Activated CD8-positive, alpha-beta memory T cell treated with anti-CD3 and anti-CD28 coated beads for 36 hours (primary cell): ENCODE results near the gene KLF15. TPM values are rescaled to one million over a fixed set of nuclear protein-coding genes. Genes with fewer than 3 reads are reported as not detected.
"Not testable (repeated sequence)": the region's sequence is repeated elsewhere in the genome, so short reads cannot be mapped to it uniquely, and the experiment has no call there.

Experiments used
- CTCF ChIA-PET: fragments of 350-600 bp; sonication (Branson Sonifier 250); formaldehyde crosslinking; loops from one replicate; lab custom pipeline; 2021; ENCODE audit warnings: antibody characterized with exemption; lab: Charles Lee
- POLR2A ChIA-PET: fragments of 350-600 bp; sonication (Branson Sonifier 250); formaldehyde crosslinking; loops from one replicate; lab custom pipeline; 2021; ENCODE audit warnings: antibody characterized with exemption; lab: Charles Lee
- total RNA-seq, 2 experiments: library from RNA; stranded (reverse); gene quantifications; one replicate each; pipeline ENCODE4 v1.2.3, GENCODE V29; 2021

KLF15 gene
- total RNA-seq, 2 experiments from 2014 or later, result 0.34 to 0.42 TPM

- ChIA-PET CTCF (no interaction called here), POLR2A (no interaction called here)
Measured at GRCh38 chr3:126337980-126338651, 19.1 kb downstream of the KLF15 start.

DNA sequence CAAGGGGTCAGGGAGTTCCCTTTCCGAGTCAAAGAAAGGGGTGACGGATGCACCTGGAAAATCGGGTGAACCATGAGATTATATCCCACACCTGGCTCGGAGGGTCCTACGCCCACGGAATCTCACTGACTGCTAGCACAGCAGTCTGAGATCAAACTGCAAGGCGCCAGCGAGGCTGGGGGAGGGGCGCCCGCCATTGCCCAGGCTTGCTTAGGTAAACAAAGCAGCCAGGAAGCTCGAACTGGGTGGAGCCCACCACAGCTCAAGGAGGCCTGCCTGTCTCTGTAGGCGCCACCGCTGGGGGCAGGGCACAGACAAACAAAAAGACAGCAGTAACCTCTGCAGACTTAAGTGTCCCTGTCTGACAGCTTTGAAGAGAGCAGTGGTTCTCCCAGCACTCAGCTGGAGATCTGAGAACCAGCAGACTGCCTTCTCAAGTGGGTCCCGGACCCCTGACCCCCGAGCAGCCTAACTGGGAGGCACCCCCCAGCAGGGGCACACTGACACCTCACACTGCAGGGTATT, 25.3 kb downstream of the KLF15 start:
- POLR2A ChIA-PET, CTCF ChIA-PET: not testable (repeated sequence)

GRCh38 chr3:126329927-126330725, 27.1 kb downstream of the KLF15 start:
- POLR2A ChIA-PET, result no interaction called here

GRCh38 chr3:126326629-126327028, 30.6 kb downstream of the KLF15 start:
- ChIA-PET POLR2A (no interaction called here), CTCF (interaction anchor here (0.6 kb wide), 1 partner anchor 89 kb away, joined by 3 read pairs; no protein-coding TSS in a partner anchor)

More at GRCh38 chr3:126329927-126330725, 27.1 kb downstream of the KLF15 start:
- CTCF ChIA-PET, result no interaction called here

- POLR2A ChIA-PET, result no interaction called here
- CTCF ChIA-PET, result no interaction called here
Measured at GRCh38 chr3:126322181-126322967, 34.8 kb downstream of the KLF15 start.

DNA sequence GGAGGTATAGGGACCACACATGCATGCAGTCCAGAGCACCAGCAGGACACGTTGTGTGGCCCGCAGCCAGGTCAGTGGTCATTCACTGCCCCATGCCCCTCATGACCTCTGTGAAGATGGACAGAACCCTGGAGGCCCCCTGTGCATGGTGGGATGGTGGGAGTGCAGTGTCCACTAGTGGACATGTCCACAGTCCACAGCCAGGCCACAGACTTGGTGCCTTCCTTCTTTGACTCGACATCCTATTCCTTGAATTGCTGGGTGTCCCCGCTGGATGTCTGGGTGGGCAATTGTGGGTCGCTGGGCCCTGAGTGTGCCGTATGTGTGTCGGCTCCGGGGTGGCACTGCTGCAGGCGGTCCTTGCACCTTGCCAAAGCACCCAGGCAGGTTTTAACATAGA, 35.7 kb downstream of the KLF15 start:
- ChIA-PET CTCF (no interaction called here), POLR2A (no interaction called here)

- ChIA-PET POLR2A (no interaction called here), CTCF (no interaction called here)
Measured at GRCh38 chr3:126320517-126321293, 36.5 kb downstream of the KLF15 start.

GRCh38 chr3:126319701-126320295, 37.4 kb downstream of the KLF15 start:
- CTCF ChIA-PET, result no interaction called here
- POLR2A ChIA-PET, result no interaction called here

DNA sequence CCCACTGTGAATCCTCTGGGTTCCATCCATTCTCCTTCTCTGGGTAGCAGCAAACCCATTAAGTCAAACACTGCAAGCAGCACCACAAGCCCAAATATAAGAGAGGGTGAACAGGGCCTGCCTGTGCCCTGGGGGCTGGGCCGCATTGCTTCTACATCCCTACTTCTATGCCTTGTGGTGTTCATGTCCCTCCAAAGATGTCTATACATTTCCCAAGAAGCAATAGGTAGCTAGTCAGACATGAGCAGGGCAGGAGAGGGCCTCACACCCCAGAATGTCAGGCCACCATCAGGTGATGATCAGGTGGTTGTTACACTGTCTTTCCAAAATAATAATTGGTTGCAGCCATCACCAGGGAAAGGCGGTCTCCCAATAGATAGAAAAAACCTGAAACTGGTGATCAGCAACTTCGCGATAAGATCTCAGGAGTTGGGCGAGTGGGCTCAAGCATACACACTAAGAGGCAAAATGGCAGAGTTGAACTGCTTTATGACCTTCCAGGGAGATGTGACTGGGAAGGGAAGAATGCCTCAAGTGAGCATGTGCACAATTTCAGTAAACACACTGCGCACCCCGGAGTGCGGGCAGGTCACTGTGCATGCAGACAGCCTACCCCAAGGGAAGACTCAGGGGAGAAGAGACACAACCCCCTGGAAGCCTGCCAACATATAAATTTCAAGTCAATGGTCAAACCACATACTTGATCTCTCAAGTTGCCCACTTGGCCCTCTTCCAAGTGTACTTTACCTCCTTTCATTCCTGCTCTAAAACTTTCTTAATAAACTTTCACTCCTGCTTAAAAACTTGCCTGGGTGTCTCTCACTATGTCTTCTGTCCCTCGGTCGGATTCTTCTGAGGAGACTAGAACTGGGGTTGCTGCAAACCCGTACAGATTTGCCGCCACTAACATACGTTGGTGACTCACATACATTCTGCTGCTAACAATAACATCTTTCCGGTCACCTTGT, 39.9 kb downstream of the KLF15 start:
- ChIA-PET POLR2A (no interaction called here), CTCF (no interaction called here)

- ChIA-PET POLR2A (no interaction called here), CTCF (no interaction called here)
Measured at GRCh38 chr3:126316501-126316939, 40.7 kb downstream of the KLF15 start.

- ChIA-PET CTCF (no interaction called here), POLR2A (no interaction called here)
Measured at GRCh38 chr3:126316031-126316461, 41.2 kb downstream of the KLF15 start.

GRCh38 chr3:126314790-126315658, 42.2 kb downstream of the KLF15 start:
- ChIA-PET POLR2A (no interaction called here), CTCF (no interaction called here)

- ChIA-PET CTCF (no interaction called here), POLR2A (no interaction called here)
Measured at GRCh38 chr3:126314305-126314789, 42.9 kb downstream of the KLF15 start.

- POLR2A ChIA-PET, result no interaction called here
- CTCF ChIA-PET, result no interaction called here
Measured at GRCh38 chr3:126313580-126314304, 43.5 kb downstream of the KLF15 start.

DNA sequence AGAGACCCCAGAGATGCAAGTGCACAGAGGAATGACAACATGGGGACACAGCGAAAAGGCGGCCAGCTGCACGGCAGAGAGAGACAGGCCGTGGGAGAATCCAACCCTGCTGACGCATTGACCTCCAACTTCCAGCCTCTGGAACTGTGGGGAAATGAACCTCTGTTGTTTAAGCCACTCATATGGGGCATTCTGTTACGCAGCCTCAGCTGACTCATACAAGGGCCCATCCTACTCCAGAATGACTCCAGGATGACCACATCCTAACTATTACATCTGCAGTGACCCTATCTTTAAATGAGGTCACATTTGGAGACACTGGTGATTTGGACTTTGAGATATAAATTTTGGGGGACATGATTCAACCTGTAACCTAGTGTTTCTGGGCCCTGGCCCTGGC, 44.0 kb downstream of the KLF15 start:
- ChIA-PET CTCF (no interaction called here), POLR2A (no interaction called here)

DNA sequence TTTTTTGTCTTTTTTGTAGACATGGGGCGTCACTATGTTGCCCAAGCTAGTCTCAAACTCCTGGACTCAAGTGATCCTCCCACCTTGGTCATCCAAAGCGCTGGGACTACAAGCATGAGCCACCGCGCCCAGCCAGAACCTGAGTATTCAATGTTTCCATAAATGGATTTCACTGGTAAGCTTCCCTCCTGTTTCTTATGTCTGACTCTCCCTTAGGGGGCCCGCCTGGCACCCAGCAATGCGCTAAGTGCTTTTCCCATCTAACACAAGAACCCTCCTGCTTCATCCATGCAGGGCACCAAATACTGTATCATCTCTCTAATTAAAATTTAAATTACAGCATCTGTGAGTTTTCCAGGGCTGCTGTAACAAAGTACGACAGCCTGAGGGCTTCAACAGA, 44.9 kb downstream of the KLF15 start:
- ChIA-PET CTCF (no interaction called here), POLR2A (no interaction called here)
